Measurements from ENCODE around the gene PMIS2. TPM values are rescaled to one million over a fixed set of nuclear protein-coding genes. Genes with fewer than 3 reads are reported as not detected.

The PMIS2 gene
- polyA plus RNA-seq, 1 donor: not detected

GRCh38 chr19:35556025-35556590 is 29.9 kb upstream of the PMIS2 start:
- DNase-seq (ENCODE audit: low read depth): no peak

GRCh38 chr19:35556846-35557538 is 29.0 kb upstream of the PMIS2 start:
- DNase-seq (ENCODE audit: low read depth): no peak

- DNase-seq (ENCODE audit: low read depth): no peak
Observed at GRCh38 chr19:35557539-35558399, 28.2 kb upstream of the PMIS2 start.

- DNase-seq (ENCODE audit: low read depth): no peak
Observed at GRCh38 chr19:35558400-35559280, 27.3 kb upstream of the PMIS2 start.

- no peak for DNase-seq (ENCODE audit: low read depth)
Observed at GRCh38 chr19:35559281-35559659, 26.7 kb upstream of the PMIS2 start.

GRCh38 chr19:35559781-35560180 is 26.2 kb upstream of the PMIS2 start:
- no peak for DNase-seq (ENCODE audit: low read depth)

- no peak for DNase-seq (ENCODE audit: low read depth)
Observed at GRCh38 chr19:35560271-35560670, 25.7 kb upstream of the PMIS2 start.

GRCh38 chr19:35560677-35561076 is 25.3 kb upstream of the PMIS2 start:
- DNase-seq (ENCODE audit: low read depth): no peak

- DNase-seq (ENCODE audit: low read depth): no peak
Observed at GRCh38 chr19:35561436-35561835, 24.5 kb upstream of the PMIS2 start.

GRCh38 chr19:35562336-35562735 is 23.6 kb upstream of the PMIS2 start:
- DNase-seq (ENCODE audit: low read depth): no peak

- DNase-seq (ENCODE audit: low read depth): no peak
Observed at GRCh38 chr19:35562776-35563175, 23.2 kb upstream of the PMIS2 start.

- DNase-seq (ENCODE audit: low read depth): no peak
Observed at GRCh38 chr19:35563207-35563829, 22.7 kb upstream of the PMIS2 start, which contains the start of gene ATP4A. Gene ATP4A, minus strand, starts transcription at chr19:35563658. Its CDS starts 29 bp downstream, at chr19:35563629.

- DNase-seq (ENCODE audit: low read depth): no peak
Observed at GRCh38 chr19:35565016-35565856, 20.7 kb upstream of the PMIS2 start.

GRCh38 chr19:35566738-35567137 is 19.2 kb upstream of the PMIS2 start:
- DNase-seq (ENCODE audit: low read depth): no peak

- DNase-seq (ENCODE audit: low read depth): no peak
Observed at GRCh38 chr19:35569281-35569781, 16.6 kb upstream of the PMIS2 start.

GRCh38 chr19:35571406-35571965 is 14.5 kb upstream of the PMIS2 start:
- DNase-seq (ENCODE audit: low read depth): no peak

GRCh38 chr19:35577918-35578317 is 8.1 kb upstream of the PMIS2 start:
- DNase-seq (ENCODE audit: low read depth): no peak

- DNase-seq (ENCODE audit: low read depth): no peak
Observed at GRCh38 chr19:35578707-35579106, 7.3 kb upstream of the PMIS2 start.

GRCh38 chr19:35582760-35583159 is 3.2 kb upstream of the PMIS2 start:
- DNase-seq (ENCODE audit: low read depth): no peak

- DNase-seq (ENCODE audit: low read depth): no peak
Observed at GRCh38 chr19:35587321-35587720, 1.3 kb downstream of the PMIS2 start.
